ENCODE data around the gene ENKD1.

DNA sequence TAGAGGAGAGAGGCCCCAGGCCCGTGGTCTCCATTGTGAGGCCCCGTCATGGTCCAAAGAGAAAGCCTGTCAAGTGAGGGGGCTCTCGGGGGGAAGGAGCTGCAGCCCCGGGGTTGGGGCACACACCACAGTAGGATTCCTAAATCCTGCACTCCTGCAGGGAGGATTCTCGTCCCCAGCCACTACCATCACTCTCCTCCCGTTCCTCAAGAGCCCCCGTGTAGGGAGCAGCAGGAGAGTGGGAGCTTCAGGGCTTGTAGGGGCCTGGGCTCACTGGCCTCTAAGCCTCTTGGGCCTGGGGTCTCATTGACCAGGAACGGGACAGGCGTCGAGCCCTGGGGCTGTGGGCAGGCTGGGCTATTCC is 885 bp upstream of the ENKD1 start:
- TF ChIP-seq POLR2A (IDR thresholded peaks at IDR 0.05; ENCODE audit: low read length) (no peak), GATA1 (IDR thresholded peaks at IDR 0.05; ENCODE audit: low read depth, low read length) (no peak)

All from erythroblast (primary cell).